ENCODE data around the gene SAMD11.
"Not testable (repeated sequence)": the region's sequence is repeated elsewhere in the genome, so short reads cannot be mapped to it uniquely, and the experiment has no call there.

The SAMD11 gene

DNA sequence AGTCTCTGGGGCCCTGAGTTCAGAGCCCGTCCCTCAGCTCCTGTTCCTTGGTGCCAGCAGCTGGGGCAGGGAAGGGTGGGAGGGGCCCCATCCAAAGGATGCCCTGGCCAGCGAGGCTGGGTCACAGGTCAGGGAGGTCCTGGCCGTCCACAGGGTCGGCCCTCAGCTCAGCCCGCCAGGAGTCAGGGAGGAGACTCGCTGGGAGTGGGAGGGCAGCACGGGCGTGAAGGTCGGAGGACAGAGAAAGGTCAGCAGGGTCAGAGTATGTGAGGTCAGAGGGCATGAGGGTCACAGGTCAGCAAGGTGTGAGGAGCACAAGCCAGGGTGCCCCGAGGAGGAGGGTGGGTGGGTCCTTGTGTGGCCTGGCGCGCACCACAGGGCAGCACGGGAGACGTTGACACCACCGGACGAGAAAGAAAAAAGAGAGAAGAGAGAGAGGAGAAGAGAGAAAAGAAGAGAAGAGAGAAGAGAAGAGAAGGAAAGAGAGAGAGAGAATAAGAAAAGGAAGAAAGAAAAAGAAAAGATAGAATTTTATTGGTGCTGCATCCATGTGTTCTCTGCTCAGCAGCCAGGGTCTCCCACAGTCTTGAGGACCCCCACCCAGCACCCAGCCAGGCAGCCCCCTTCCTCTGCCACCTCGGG is 51.1 kb downstream of the SAMD11 start:
- DNase-seq (ENCODE audit: low read depth), result no peak

DNA sequence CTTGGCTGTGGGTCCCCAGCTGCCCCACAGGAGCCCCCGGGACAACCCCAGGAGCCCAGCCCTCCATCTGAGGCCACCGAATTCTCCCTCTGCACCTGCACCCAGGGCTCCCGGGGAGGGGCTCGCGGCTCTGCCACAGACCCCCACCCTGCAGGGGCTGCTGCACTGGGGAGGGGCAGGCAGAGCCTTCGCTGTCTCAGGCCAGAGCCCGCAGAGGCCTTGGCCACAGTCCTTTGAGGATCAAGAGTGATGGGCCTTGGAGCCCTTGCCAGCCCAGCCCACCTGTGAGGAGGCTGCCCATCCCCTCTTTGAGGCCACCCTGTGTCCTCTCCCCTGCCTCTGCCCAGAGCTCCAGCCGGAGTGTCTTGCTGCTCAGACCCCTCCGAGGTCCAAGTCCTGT is 51.6 kb downstream of the SAMD11 start:
- DNase-seq (ENCODE audit: low read depth), result no peak

DNA sequence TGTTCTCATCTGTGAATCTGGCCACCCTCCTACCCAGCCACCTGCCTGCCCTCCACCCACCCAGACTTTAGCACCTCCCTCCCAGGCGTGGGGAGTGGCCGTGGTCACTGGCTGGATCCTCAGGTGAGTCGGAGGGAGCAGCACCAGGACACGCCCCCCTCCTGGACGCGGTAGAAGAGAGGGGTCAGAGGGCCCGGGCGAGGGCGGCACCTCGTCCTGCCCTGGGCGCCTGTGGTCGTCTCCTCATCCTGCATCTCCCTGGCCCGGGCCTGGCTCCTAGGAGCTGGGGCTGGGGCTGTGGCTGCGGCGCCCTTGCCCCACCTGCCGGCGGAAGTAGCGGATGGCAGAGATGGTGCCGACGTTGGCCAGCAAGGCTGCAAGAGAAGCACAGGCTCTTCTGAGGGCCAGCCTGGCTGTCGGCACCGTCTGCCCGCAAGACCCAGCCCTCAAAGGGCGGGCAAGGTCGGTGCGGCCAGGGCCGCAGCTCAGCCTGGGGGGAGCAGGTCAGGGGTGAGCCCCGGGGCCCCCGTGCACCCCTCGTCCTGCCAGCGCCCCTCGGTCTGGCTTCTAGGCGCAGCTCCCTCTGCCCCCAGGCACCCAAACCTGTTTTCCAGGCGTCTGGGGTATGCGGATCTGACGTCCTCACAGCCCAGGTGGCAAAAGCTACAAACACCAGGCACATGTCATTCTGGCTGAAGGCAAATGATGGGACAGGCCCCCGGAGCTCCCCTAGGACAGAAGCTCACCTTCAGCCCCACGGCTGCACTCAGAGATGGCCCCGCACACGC is 52.4 kb downstream of the SAMD11 start:
- DNase-seq (ENCODE audit: low read depth), result peak; percentile 46

DNA sequence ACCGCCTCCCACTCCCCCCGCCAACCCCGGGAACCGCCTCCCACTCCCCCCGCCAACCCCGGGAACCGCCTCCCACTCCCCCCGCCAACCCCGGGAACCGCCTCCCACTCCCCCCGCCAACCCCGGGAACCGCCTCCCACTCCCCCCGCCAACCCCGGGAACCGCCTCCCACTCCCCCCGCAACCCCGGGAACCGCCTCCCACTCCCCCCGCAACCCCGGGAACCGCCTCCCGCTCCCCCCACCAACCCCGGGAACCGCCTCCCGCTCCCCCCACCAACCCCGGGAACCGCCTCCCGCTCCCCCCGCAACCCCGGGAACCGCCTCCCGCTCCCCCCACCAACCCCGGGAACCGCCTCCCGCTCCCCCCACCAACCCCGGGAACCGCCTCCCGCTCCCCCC is 53.1 kb downstream of the SAMD11 start:
- not testable (repeated sequence) for DNase-seq (ENCODE audit: low read depth)

DNA sequence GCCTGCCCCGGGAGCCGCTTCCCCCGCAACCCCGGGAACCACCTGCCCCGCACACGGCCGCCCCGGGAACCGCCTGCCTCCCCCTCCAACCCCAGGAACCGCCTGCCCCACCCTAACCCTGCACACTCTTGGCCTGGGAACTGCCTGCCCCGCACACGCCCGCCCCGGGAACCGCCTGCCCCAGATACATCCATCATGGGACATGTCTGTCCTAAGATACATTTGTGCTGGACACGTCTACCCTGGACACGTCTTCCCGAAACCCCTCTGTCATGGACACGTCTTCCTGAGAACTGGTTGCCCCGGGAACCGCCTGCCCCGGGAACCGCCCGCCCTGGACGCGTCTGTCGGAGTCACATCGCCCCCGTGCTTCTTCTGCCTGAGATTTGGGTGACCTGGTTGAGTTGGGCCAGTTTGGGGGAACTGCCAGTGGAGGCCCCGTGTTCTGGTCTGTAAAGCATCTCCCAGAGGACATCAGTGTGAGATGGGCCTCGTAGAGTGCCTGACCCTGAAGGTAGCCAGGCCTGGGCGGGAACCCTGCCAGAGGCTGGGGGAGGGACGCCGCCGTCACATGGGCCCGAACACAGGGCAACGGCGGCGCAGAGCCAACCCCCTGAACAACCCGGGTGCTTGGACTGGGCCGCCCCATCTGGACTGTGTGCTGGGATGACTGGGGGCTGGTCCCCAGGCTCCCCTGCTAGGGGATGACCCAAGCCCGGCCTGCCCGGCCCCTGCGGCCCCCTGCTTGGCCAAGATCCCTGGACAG is 54.5 kb downstream of the SAMD11 start:
- no peak for DNase-seq (ENCODE audit: low read depth)

DNA sequence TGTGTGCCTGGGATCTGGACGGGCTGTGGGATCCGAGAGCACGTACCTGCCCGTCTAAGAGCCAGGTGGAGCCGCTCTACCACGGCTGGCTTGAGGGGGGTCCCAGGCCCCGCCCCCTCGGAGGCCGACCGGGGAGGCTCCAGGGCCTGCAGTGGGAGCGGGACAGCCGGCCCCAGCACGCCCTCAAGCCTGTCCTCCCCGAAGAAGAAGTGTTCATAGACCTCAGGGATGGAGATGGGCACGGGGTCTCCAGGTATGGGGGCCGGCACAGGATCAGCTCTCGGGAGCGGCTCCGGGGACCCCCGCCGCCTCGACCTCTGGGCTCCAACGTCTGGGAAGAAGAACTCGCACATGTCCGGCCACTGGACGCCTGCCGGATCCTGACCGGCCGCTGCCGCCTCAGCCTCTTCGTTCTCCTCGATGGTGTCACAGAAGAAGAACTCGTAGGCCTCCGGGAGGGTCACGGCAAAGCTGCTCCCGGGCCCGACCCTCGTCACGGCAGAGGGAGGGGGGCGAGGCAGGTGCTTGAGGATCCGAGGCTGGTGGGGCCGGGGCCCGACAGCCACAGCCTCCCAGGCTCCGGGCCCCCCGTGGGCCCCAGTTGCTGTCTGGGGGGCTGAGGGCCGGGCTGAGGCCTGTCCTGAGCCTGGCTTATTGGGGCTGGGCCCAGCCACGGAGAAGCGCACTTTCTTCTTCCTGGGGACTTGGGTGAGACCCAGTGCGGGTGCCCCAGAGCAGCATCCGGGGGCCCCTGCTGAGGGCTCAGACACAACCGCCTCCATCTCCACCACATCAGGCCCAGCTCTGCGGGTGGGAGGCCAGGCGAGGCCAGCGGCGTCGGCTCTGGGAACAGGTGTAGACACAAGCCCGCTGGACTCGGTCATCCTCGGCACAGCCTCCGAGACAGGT is 55.4 kb downstream of the SAMD11 start:
- DNase-seq (ENCODE audit: low read depth), result no peak

DNA sequence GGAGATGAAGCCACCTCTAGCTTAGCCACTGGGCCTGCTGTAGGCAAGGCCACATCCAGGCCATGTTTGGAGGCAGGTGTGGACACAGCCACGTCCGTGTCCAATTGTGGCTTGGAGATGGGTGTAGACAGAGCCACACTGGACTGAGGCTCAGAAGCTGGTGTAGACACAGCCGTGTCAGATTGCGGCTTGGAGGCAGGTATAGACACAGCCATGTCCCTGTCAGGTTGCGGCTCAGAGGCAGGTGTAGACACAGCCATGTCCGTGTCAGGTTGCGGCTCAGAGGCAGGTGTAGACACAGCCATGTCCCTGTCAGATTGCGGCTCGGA is 56.0 kb downstream of the SAMD11 start:
- DNase-seq (ENCODE audit: low read depth), result no peak

DNA sequence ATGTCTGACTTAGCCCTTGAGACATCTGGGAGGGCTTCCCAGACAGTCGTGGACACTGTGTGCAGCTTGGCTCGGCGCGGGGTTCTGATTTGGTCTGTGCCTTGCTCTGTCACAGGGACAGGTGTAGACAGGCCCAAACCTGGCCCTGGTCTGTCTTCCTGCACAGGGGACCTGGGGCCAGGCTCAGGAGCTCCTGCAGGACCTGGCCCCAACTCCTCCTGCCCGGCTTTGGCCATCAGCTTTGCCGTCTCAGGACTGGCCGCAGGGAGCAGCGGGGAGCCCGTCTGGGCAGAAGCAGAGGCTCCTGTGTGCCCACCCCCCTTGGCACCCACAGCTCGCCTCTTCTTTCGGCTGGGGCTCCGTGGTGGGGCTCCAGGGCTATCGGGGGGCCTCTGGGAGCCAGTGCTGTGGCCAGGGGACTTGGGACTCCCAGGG is 56.4 kb downstream of the SAMD11 start:
- no peak for DNase-seq (ENCODE audit: low read depth)

DNA sequence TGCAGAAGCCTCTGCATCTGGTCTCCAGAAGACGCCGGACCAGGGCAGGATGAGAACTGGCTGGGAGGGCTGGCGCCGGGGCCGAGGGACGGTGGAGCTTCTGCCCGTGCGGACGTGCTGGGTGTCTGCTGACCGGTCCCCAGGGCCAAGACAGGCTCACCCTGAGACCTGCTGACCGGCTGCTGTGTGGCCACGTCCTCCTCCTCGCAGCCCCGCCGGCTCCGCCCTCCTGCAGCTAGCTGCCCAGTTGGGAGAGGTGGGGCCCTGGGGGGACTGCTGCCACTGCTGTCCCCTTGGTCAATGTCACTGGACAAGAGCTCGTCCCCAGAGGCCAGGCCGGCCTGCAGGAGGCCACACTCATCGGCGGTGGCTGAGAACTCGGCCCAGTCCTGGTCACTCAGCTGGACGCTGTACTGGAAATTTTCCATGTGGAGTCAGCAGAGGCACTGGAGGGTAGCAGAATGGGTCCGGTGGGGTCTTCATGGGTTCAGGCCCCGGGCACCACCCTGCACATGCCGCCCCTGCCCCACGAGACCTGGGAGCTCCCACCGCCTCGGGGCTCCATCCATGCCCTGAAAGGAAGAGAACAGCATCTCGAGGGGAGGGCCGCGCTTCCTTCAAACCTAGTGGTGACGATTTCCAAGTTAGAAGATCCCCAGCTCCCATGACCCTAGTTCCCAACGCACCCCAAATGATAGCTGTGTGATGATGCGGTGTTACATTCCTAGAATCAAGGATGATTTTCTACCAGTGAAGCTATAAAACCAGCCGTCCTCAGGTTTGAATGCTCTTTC is 57.1 kb downstream of the SAMD11 start:
- no peak for DNase-seq (ENCODE audit: low read depth)

DNA sequence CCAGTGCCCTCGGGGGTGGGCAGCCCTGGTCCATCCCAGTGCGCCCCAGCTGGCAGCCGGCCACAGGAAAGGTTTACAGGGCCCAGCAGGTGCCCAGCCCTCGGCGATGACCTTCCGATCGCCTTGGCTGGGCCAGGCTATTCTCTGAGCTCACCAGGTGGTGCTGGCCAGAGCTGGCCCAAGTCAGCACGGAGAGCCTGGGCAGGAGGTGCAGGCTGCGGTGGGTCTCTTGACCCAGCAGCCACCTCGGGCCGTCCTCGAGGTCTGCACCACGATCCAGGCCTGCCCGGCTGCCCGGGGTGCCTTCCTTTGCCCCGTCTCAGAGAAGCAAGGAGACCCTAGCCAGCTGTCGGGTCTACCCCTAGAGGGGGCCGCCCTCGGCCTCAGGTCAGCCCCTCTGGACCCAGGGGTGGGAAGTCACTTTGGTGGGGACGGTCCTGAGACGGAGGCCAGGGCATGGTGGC is 57.8 kb downstream of the SAMD11 start:
- DNase-seq (ENCODE audit: low read depth), result no peak

DNA sequence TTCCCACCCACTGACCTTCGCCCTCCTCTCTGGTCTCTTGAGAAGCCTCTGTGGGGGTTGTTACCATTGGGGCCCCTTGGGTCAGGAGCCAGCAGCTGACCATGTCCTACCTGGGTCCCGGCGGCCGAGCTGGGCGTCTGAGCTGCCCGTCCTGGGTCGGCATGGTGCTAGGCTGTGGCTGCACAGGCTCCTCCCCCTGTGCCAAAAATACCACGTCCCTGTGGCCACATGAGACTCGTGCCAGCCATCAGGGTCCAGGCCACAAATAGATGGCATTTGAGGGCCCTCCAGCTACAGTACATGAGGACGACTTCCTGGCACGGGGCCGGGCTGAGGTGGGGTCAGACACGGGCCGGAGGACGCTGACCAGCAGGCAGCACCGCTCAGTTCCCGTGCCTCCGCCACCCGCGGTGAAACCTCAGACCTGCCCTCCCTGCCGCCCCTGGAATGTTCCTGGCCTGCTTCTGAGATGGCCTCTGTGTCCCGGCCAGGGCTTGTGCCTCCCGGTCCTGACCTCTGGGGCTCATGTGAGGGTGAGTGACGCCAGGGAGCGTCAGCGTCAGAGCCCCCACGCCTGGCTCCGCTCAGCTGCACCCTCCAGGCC is 58.3 kb downstream of the SAMD11 start, which contains the start of gene PERM1:
Gene PERM1 (minus strand): TSS at position 139 of the 604 bp plus-strand sequence. CDS start 1,064 bp downstream, outside the sequence.
- no peak for DNase-seq (ENCODE audit: low read depth)

DNA sequence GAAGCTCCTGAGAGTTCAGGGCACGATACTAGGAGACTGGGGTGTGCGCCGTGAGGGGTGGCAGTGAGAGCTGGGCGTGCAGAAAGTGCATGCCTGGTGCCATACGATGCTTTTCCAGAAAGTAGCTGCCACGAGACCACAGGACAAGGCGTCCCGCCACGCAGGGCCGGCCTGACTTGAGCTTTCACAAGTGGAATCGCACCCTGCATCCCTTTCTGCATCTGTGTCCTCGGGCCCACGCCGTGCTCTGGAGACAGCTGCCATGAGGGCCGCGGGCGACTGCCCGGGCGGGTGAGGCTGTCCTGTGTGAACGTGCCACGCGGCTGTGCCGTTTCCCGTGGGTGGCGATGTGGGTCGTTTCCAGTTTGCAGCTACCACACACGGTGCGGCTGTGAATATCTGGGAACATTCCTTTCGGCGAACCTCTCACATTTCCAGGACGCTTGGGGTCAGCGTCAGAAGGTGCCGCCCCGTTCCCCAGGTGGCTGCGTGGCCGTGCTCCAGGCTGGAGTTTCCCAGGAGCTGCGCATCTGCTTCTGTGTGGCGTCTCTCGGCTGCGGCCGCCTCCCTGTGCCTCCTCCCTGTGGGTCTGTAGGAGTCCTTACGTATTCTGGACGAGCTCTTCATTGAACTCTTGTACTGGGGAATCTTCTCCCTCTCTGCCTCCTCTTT is 59.2 kb downstream of the SAMD11 start:
- DNase-seq (ENCODE audit: low read depth), result no peak

DNA sequence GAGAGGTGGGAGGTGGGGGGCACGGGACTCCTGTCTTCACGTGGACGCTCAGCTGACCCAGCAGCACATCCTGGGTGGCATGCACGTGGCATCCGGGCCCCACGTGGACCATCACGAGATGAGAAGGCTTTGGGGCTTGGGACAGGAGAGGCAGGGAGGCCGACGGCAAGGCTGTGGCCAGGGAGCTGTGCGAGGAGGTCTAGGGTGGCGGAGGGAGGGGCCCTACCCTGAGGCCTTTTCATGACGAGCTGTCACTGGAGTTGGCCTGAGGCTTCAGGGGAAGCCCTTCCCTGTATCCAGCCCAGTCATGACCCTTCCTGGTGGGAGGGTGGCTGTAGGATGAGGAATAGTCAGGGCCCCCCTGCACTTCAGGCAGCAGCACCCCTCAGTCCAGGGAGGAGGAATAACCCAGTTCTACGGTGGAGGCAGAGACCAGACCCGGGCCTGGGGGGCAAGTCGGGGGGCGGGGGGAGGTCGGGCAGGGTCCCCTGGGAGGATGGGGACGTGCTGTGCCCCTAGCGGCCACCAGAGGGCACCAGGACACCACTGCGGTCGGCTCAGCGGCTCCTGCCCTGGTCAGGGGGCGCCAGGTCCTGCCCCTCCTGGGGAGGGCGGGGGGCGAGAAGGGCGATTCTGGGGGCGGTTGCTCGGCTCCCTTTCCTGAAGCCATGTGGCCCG is 60.2 kb downstream of the SAMD11 start:
- no peak for DNase-seq (ENCODE audit: low read depth)

DNA sequence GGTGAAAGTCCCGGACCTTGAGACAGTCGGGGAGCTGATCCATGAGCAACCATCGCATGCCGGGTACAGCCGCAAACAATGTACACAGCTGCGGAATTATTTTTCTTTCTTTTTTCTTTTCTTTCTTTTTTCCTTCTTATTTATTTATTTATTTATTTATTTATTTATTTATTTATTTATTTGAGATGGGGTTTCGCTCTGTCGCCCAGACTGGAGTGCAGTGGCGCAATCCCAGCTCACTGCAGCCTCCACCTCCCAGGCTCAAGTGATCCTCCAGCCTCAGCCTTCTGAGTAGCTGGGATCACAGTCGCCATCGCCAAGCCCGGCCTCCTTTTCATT is 60.7 kb downstream of the SAMD11 start:
- DNase-seq (ENCODE audit: low read depth), result no peak

DNA sequence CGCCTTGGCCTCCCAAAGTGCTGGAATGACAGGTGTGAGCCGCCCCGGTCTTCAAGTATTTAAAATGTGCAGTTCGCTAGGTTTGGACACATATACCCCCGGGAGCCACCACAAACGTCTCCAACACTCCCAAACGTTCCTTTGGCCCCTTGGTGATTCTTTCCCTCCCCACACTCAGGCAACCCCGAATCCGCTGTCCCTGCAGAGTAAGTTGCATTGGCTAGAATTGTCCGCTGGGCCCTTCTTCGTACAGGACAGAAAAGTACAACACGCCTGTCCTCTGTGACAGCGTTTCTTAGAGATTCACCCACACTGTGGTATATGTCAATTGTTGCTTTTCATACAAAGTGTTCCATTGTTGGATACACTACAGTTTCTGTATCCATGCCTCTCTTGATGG is 61.4 kb downstream of the SAMD11 start:
- no peak for DNase-seq (ENCODE audit: low read depth)

DNA sequence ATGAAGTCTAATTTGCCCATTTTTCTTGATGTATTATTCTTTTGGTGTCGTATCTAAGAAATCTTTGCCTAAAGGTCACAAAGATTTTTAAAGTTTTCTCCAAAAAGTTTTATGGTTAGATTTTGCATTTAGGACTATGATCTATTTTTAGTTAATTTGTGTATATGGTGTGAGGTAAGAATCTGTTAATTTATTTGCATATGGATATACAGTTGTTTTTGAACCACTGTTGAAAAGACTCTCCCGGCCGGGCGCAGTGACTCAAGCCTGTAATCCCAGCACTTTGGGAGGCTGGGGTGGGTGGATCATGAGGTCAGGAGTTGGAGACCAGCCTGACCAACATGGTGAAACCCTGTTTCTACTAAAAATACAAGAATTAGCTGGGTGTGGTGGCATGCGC is 64.3 kb downstream of the SAMD11 start:
- DNase-seq (ENCODE audit: low read depth), result not testable (repeated sequence)

DNA sequence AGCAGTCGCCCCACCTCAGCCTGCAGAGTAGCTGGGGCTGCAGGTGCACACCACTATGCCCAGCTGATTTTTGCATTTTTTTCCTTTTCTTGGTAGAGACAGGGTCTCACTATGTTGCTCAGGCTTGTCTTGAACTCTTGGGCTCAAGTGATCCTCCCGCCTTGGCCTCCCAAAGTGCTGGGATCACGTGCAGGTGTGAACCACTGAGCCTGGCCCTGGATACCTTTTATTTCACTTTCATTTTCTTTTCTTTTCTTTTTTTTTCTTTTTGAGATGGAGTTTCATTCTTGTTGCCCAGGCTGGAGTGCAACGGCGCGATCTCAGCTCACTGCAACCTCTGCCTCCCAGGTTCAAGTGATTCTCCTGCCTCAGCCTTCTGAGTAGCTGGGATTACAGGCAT is 67.6 kb downstream of the SAMD11 start:
- not testable (repeated sequence) for DNase-seq (ENCODE audit: low read depth)

DNA sequence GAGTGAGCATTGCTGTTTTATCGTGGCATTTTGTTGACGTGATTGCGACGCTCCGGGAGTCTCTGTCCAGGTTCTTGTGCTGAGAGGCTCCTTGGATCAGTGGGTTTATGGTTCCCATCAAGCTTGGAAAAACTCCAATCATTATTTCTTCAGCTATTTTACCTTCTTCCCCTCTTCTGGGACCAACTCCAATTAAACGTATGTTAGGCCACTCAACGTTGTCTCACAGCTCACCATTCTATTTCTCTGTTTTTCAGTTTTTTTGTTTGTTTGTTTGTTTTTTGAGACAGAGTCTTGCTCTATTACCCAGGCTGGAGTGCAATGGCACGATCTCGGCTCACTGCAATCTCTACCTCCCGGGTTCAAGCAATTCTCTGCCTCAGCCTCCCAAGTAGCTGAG is 68.2 kb downstream of the SAMD11 start:
- DNase-seq (ENCODE audit: low read depth), result no peak

DNA sequence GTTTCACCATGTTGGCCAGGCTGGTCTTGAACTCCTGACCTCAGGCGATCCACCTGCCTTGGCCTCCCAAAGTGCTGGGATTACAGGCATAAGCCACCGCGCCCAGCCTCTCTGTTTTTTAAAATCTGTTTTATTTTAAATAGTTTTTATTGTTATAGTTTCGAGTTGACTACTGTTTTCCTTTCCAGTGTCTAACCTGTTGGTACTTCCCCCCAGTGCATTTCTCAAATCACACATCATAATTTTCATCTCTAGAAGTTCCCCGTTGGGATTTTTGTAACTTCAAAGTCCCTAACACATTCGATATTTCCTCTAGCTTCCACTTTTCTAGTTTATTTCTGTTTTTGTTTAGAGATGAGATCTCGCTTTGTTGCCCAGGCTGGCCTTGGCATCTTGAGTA is 68.6 kb downstream of the SAMD11 start:
- DNase-seq (ENCODE audit: low read depth), result no peak
